HG03196 (cell line): ENCODE data around the gene USP13.
"Not testable (repeated sequence)": the region's sequence is repeated elsewhere in the genome, so short reads cannot be mapped to it uniquely, and the experiment has no call there.

Experiments used
- ATAC-seq: cut with Tn5 transposase; IDR thresholded peaks from one replicate; pipeline ENCODE4 v1.9.1; 2021; ENCODE audit not compliant: unreplicated experiment

Gene USP13, protein sequence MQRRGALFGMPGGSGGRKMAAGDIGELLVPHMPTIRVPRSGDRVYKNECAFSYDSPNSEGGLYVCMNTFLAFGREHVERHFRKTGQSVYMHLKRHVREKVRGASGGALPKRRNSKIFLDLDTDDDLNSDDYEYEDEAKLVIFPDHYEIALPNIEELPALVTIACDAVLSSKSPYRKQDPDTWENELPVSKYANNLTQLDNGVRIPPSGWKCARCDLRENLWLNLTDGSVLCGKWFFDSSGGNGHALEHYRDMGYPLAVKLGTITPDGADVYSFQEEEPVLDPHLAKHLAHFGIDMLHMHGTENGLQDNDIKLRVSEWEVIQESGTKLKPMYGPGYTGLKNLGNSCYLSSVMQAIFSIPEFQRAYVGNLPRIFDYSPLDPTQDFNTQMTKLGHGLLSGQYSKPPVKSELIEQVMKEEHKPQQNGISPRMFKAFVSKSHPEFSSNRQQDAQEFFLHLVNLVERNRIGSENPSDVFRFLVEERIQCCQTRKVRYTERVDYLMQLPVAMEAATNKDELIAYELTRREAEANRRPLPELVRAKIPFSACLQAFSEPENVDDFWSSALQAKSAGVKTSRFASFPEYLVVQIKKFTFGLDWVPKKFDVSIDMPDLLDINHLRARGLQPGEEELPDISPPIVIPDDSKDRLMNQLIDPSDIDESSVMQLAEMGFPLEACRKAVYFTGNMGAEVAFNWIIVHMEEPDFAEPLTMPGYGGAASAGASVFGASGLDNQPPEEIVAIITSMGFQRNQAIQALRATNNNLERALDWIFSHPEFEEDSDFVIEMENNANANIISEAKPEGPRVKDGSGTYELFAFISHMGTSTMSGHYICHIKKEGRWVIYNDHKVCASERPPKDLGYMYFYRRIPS

DNA sequence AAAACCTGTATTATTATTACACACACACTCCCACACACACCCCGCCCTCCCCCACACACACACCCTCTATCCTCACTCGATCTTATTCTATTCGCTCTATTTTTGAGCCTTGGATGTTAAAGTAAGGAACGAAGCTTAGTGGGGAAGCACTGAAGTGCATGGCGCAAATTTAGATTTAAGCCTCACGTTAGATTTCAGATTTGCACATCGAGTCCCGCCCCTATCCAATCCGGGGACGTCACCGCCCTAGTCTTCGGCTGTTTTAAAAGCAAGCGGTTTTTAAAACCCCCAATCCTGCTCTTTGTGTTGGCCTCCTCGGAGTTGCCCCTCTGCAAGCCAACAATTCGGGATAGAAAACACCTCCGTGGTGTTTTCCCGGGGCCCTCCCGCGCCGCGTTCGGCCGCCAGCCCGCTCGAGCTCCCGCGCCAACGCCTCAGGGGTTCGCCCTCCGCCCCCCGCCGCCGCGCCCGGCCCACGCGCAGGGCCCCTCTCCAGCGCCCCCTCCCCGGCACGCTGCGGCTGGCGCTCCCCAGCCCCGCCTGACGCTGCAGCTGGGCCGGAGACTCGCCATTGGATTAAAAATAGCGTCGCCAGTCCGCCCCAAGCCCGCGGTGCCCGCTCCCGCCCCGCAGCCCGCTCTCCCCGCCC, at the start of gene USP13:
Gene USP13, plus strand, starts transcription at position 594 of the 649 bp plus-strand sequence. CDS start 186 bp downstream, outside the sequence.
- peak; percentile 55 for ATAC-seq

DNA sequence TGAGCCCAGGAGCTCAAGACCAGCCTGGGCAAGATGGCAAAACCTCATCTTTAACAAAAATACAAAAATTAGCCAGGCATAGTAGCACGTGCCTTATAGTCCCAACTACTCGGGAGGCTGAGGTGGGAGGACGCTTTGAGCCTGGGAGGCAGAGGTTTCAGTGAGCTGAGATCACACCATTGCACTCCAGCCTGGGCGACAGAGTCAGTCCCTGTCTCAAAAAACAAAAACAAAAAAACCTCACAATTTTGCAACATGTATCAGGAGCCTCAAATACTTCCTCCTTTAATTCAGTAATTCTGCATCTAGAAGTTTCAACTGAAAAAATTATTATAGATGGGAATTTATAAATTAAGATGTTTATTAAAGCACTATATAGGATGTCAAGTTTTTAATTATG, 49.5 kb upstream of the USP13 start:
- no peak for ATAC-seq

DNA sequence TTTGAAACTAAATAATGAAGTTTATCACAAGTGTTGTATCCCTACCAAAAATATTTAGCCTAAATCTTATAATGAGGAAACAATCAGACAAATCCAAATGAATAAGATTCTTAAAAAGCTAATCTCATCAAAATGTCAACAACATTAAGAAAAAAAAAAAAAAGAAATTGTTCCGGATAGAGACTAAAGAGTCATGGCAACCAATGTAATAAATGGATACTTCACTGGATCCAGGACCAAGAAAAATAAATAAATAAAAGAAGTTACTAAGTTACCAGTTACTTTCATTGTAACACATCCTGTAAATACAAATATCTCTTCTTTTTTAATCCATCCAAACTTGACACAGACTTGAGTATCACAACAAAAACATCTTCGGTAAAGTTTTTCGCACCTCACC, 49.0 kb upstream of the USP13 start:
- no peak for ATAC-seq

DNA sequence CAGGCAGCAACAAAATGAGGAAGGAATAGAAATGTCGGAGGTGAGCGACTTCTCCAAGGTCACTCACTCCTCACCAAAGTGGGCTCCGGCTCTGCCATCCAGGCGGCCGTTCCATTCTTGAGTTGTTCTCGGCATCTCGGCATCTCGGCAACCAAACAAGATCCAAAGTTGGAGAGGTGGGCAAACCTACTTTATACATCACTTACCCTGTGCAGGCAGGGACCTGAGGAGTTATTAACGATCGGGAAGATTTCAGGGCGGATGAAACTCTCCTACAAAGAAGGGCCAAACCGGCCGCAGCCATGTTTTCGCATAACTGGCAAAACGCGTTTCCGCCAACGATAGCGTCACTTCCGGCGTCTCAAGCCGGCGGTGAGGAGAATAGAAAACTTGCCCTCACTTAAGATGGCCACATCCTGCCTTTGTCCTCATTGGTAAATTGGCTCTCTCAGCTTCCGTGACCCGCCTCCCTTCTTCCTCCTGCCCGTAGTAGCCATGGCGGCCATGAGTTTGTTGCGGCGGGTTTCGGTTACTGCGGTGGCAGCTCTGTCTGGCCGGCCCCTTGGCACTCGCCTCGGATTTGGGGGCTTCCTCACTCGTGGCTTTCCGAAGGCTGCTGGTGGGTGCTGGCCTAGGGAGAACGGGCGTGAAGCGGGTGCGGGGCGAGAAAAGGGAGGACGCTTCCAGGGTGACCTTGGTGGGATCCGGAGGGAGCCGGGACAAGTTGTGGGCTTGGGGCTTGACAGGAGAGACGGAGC, 48.3 kb upstream of the USP13 start, which contains the start of the genes MRPL47 and NDUFB5:
Gene MRPL47, minus strand, starts transcription at position 318 of the 758 bp plus-strand sequence. Its CDS starts 14 bp downstream, at position 304.
Gene NDUFB5, plus strand, starts transcription at position 474 of the 758 bp plus-strand sequence. Its CDS starts 22 bp downstream, at position 496.
- ATAC-seq = peak; percentile 99

DNA sequence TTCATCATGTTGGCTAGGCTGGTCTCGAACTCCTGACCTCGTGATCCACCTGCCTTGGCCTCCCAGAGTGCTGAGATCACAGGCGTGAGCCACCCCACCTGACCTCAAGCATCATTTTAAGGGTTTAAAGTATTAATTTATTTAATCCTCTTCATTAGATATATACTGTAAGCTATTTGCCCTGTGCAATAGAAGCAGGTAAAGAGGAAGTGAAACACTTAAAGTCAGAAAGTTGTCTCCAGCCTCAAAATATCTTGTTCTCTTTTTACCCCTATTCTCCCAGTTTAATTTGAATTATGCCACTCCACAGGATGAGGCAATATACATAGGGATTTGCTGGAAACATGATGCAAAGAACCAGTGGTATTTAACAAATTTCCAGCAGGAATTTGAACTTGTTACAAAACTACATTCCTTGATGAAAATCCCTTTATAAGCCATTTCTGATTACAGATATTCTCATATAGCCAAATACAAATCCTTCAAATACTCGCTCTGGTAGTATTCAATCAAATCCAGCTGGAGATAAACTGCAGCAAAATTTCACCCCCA, 46.2 kb upstream of the USP13 start:
- ATAC-seq = no peak

DNA sequence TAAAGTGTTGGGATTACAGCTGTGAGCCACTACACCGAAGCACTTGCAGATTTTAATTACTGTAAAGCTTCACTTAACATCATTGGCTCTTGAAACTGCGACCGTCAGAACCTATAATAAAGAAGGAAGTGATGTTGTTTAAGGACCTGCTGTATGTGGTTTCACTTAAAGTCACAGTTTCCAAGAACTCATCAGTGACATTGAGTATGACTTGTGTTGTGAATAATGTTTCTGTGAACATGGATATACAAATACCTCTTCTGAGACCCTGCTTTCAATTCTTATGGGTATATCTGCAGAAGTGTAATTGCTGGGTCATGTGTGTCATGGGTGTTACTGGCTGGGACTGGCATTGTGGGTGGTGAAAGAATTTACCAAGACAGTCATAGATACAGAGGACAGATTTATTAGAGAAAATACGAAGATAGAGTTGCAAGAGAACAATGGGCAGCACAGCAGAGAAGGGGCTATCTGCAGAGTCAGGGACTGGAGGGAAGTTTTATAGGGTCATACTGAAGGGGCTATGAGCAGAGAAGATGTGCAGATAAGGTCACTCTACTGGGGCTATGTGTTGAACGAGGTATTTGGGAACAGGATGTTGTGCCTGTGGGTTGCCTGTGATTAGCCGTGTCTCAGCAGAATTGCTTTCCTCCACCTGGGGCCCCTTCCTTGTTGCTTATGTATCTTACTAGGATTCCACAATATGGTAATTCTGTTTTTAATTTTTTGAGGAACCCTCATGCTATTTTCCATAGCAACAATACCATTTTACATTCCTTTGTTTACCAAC, 43.7 kb upstream of the USP13 start:
- peak; percentile 36 for ATAC-seq

DNA sequence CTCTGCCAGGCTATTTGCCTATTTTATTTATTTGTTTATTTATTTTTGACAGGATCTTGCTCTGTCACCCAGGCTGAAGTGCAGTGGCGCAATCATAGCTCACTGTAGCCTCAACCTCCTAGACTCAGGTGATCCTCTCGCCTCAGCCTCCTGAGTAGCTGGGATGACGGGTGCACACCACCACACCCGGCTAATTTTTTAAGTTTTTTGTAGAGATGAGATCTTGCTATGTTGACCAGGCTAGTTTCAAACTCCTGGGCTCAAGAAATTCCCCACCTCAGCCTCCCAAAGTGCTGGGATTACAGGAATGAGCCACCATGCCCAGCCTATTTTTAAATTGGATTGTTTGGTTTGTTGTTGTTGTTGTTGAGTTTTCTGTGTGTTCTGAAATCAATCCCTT, 42.8 kb upstream of the USP13 start:
- ATAC-seq = no peak

DNA sequence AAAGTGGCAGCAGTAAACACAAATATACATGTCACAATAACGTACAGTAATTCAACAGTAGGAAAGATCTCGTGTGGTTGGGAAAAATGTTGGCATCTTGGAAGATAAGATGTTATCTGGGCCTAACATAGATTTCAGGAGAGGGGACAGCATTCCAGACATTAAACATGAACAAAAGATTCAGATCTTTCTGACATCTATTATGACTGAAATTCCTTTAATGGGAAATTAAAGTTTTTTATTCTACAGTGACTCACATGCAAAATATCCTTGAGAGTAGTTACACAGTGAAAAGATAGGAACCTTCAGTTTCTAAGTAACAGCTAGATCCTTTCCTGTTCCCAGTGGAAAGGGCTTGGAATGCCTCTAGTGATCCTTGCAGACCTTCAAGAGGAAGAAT, 39.0 kb upstream of the USP13 start:
- no peak for ATAC-seq

DNA sequence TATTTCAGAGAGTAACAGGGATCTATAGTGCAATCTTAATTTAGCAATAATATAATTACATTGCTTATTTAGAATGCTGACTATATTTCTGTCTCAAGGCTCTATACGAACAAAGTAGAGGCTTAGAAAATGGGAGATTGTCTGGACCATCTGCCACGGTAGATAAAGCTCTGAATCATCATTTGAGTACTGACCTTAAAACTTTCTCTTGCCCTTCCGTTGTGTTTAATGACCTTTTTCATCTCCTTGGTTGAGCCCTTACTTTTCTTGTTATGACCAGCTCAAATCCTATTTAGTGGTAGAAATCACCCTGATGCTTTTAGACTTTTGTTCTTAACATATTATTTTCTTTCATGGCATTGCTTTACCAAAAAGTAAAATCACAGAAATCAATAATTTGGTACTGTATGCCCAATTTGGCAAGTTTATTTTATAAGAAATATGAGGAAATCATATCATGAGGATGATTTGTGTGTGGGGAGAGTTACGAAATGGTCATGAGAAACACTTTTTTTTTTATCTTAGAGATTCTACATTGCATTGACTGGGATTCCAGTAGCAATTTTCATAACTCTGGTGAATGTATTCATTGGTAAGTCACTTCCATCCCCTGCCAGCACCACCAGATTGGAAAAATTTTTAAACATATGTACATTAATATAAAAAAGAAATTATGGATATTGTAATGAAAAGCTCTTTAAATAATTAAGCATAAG, 37.2 kb upstream of the USP13 start:
- ATAC-seq = no peak

DNA sequence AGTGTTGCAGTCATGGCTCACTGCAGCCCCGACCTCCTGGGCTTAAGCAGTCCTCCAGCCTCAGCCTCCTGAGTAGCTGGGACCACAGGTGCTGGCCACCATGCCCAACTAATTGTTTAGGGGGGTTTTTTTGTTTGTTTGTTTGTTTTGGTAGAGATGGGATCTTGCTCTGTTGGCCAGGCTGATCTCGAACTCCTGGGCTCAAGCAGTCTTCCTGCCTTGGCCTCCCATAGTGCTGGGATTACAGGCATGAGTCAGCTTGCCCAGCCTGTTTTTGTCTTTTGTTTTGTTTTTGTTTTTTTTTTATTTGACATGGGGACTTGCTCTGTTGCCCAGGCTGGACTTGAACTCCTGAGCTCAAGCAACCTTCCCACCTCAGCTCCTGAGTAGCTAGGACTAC, 30.8 kb upstream of the USP13 start:
- no peak for ATAC-seq

DNA sequence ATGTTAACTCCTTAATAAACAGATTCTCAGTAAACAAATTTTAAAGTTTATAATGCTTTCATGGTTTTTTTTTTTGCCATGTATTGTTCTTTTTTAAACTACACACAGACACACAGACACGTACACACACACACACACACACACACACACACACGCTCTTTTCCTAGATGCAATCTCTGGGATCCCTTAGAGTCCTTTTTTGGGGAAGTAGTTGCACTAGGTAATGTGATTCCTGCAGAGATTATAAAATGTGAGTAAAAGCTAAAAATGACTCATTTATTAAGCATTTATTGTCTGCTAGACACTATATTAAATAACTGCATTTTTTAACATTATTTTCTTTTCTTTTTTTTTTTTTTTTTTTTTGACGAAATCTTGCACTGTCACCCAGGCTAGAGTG, 28.4 kb upstream of the USP13 start:
- ATAC-seq = no peak

DNA sequence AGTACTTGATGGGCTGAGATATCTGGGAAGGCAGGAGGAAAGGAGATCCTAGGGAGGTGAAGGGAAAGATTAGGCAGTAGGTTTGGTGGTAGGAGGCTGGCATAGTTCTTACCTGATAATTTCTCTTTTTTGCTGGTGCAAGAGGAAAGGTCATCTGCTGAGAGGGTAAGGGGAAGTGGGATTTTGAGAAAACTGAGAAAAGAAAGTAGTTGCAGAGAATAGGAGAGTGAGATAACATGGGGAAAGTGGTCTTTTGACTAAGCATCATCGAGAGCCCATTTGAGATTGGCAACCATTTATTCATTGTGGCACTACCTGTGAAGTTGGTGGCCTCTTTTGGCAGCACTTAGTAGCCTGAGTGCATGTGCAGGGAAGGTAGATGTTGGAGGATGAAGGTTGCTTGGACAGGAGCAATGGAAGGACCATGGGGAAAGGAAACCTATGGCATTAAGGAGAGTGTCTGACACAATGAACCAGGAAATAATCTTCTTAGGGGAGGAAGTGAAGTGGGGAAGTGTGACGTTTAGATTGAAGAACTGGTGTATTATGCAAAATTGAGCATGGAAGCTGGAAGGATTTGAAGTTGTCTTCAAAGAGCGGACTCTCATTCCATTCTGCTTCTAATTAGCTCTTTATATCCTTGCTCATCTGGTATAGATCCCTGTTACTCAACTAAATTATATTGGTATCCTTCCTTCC, 21.9 kb upstream of the USP13 start:
- no peak for ATAC-seq

DNA sequence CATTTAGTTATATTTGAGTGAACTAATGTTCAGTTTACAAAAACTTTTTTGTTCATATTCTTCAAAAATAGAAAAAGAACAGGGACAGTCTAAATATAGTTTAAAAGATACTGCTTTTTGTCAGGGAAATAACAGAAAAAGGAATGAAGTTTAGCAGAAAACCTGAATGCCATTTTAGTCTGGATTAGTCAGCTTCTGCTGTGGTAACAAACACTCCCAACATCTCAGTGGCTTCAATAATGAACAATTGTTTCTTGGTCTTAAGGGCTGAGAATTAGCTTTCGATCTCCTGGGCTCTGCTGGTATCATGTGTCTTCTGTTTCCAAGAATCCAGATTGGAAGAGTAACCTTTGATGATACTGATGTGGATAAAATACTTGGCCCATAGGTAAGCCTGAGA, 12.4 kb upstream of the USP13 start:
- no peak for ATAC-seq

DNA sequence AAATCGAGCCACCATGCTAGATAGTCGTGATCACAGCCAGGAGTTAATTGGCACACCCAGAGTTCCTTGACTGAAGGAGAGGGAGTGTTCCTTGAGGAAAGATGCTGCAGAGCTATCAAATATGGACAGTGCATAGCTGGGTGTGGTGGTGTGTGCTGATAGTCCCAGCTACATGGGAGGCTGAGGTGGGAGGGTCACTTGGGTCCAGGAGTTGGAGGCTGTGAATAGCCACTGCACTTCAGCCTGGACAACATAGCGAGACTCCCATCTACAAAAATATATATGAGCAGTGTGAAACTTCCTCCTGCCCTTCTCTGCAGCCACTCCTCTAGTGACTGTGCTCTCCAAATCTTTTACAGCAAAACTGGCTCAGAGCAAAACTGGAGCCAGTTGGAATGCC, 10.0 kb upstream of the USP13 start:
- no peak for ATAC-seq

DNA sequence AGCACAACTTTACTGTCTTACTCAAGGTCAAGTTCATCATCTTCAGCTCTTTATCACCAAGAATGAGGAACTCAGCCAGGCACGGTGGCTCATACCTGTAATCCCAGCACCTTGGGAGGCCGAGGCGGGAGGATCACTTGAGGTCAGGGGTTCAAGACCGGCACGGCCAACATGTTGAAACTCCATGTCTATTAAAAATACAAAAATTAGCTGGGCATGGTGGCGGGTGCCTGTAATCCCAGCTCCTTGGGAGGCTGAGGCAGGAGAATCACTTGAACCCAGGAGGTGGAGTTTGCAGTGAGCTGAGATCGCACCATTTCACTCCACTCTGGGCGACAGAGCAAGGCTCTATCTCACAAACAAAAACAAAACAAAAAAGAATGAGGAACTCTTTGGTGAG, 9.0 kb upstream of the USP13 start:
- ATAC-seq = not testable (repeated sequence)

DNA sequence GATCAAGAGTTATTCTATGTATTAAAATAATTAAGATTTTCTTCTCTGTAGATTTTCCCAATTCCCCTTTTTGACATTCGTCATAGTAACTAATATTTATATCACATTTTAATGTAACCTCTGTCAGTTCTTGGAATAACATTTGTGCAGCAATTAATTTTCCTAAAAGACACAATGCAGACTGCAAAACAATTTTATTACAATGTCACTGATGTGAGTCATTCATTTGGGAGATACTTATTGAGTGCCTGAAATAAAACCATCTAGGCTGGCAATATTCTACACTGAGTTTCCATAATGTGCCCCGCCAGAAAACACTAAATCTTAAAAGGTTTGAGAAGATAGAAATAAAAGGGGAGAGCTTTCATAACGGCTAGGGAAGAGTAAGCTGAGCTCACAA, 6.7 kb upstream of the USP13 start:
- ATAC-seq = no peak

DNA sequence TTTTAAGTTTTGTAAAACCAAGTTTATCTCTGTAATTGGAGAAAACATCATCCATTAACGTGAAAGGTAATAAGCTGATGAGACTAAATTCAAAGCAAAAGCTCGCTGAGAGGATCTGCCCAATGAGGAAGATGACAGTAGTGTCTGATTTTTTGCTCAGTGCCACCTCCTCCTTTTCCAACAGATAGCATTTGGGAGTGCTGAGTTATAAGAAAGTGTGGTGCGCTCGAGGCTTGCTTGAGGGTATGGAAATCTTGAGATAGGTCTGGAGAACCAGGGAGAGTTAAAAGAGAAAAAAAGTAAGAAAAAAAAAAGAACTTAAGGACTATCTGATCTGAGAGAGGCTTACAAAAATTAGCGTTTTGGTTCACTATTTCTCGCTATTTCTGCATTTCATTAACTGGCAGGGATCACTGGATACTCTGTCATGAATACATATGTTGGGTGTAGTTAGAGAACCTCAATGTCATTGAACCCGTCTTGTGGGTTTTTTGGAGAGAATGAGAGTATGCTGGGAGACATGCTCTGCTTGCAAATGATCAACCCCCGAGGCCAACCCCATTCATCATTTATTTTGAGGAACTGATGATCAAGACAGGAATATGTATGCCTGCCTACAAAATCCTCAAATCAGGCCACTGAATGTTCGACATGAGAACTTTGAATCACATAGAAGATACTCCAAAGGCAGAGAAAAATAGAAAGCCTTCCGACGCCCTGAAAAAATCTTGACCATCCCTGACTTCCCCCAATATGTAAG, 973 bp upstream of the USP13 start:
- no peak for ATAC-seq
